Stimulated activated CD4-positive, alpha-beta T cell treated with anti-CD3 and anti-CD28 coated beads, TNF-alpha, amount 100 ng/mL, for 4 hours (primary cell): ENCODE data around the gene EIF4B.

Experiments
- DNase-seq, 3 experiments: peaks; one replicate each; pipeline ENCODE4 v3.0.0-alpha.2; 2020; ENCODE audit warnings: low read depth in 3 of 3

EIF4B gene

GRCh38 chr12:53046655-53047220 lies 40.5 kb downstream of the EIF4B start:
- peak in 2 of 3 experiments; percentile 27 to 38 for DNase-seq

- DNase-seq = peak; percentile 42 to 57 (median 48)
Measured at GRCh38 chr12:53047221-53048032, 41.2 kb downstream of the EIF4B start.

- DNase-seq = no peak
Measured at GRCh38 chr12:53048033-53048779, 42.0 kb downstream of the EIF4B start.

GRCh38 chr12:53048780-53049401 lies 42.6 kb downstream of the EIF4B start:
- no peak for DNase-seq

- no peak for DNase-seq
Measured at GRCh38 chr12:53049571-53050318, 43.5 kb downstream of the EIF4B start, which contains the start of gene TNS2. Gene TNS2, plus strand, starts transcription at chr12:53050065. Its CDS starts 121 bp downstream, at chr12:53050186.

GRCh38 chr12:53050426-53051057 lies 44.3 kb downstream of the EIF4B start:
- no peak for DNase-seq

GRCh38 chr12:53051058-53051880 lies 45.0 kb downstream of the EIF4B start:
- no peak for DNase-seq

GRCh38 chr12:53051881-53052412 lies 45.7 kb downstream of the EIF4B start:
- no peak for DNase-seq

GRCh38 chr12:53052419-53053217 lies 46.4 kb downstream of the EIF4B start:
- no peak for DNase-seq

GRCh38 chr12:53053218-53054111 lies 47.2 kb downstream of the EIF4B start:
- DNase-seq = peak in 1 of 3 experiments; percentile 29

GRCh38 chr12:53054112-53054878 lies 48.0 kb downstream of the EIF4B start:
- DNase-seq = peak; percentile 84 to 91 (median 88)

GRCh38 chr12:53055471-53056266 lies 49.4 kb downstream of the EIF4B start:
- no peak for DNase-seq

GRCh38 chr12:53056296-53056695 lies 50.0 kb downstream of the EIF4B start:
- DNase-seq = no peak

- DNase-seq = no peak
Measured at GRCh38 chr12:53056901-53057300, 50.6 kb downstream of the EIF4B start.

GRCh38 chr12:53057816-53058500 lies 51.7 kb downstream of the EIF4B start:
- DNase-seq = no peak
